Stimulated activated naive CD8-positive, alpha-beta T cell treated with anti-CD3 and anti-CD28 coated beads, Interleukin-15, amount 100 ng/mL, for 72 hours (primary cell): ENCODE measurements around the gene TTC33.
"Not testable (repeated sequence)": the region's sequence is repeated elsewhere in the genome, so short reads cannot be mapped to it uniquely, and the experiment has no call there.

Experiments
- ATAC-seq: fragments of 150-1000 bp; cut with Tn5 transposase; 2 replicates; pipeline ENCODE4 v1.10.0; 2021; ENCODE audit warnings: mild to moderate bottlenecking, moderate library complexity
- DNase-seq, 2 donors: peaks; one replicate each; pipeline ENCODE4 v3.0.0; 2021 to 2022
- H3K27ac Mint-ChIP-seq, 2 donors: one replicate each; pipeline ENCODE4 v1.8.0; 2022; ENCODE audit warnings: mild to moderate bottlenecking in 2 of 2, mixed read lengths in 2 of 2, moderate library complexity in 2 of 2
- H3K27me3 Mint-ChIP-seq: one replicate; pipeline ENCODE4 v1.8.0; 2022; ENCODE audit warnings: mixed read lengths
- H3K4me1 Mint-ChIP-seq: one replicate; pipeline ENCODE4 v1.8.0; 2022; ENCODE audit warnings: mild to moderate bottlenecking, mixed read lengths
- H3K4me3 Mint-ChIP-seq, 2 donors: one replicate each; pipeline ENCODE4 v1.8.0; 2022; ENCODE audit warnings: mild to moderate bottlenecking in 2 of 2, mixed read lengths in 2 of 2, moderate library complexity in 1 of 2
- H3K9me3 Mint-ChIP-seq, 2 donors: one replicate each; pipeline ENCODE4 v1.8.0; 2022; ENCODE audit warnings: mixed read lengths in 2 of 2

Gene TTC33, protein sequence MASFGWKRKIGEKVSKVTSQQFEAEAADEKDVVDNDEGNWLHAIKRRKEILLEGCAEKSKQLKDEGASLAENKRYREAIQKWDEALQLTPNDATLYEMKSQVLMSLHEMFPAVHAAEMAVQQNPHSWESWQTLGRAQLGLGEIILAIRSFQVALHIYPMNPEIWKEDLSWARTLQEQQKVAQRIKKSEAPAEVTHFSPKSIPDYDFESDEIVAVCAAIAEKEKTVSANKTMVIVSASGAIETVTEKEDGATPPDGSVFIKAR

DNA sequence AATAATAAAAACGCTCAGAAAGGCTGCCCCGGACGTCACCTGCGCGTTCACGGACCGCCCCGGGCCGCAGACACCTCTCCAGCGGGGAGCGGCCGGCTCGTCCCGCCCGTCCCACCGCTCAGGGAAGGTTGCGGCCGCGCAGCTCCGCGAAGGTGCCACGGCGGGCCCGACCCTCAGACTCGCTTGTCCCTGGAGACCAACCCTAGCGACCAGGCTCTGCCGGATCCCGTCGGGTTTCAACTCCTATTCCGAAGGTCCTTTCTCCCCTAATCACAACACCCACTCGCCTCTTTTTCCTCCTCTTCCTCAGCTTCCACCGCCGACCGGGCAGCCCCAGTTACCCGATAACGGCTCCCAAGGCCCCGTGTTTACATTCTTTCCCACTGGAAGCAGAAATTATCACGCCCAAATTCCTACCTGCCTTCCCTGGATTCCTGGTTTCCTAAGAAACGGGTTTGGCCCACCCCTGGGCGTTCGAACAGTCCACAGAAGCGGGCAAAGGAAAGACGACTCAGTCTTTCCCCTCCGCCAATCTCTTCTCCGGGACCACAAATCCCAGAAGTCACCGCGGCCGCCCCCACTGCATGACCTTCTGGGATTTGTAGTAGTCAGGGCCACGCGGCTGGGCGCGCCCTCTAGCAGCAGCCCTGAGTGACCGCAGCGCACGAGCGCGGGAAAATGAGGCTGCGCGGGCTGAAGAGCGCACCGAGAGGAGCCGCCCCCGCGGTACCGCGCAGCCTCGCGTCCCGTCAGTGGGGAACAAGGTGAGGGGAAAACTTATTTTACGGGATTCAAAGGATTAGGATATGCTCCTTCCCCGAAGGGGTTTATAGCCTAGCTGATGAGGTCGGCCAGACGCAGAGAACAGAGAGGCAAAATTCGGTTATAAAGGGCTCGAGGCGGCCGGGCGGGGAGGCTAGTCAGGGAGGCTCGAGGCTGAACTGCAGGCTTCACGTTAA, at the start of gene TTC33:
Gene TTC33 (minus strand): TSS at position 555 of the 959 bp plus-strand sequence. CDS start 8,943 bp downstream, outside the sequence.
- peak within 1 kb of the TSS in 1 of 2 donors; percentile 12 for H3K4me3 Mint-ChIP-seq

DNA sequence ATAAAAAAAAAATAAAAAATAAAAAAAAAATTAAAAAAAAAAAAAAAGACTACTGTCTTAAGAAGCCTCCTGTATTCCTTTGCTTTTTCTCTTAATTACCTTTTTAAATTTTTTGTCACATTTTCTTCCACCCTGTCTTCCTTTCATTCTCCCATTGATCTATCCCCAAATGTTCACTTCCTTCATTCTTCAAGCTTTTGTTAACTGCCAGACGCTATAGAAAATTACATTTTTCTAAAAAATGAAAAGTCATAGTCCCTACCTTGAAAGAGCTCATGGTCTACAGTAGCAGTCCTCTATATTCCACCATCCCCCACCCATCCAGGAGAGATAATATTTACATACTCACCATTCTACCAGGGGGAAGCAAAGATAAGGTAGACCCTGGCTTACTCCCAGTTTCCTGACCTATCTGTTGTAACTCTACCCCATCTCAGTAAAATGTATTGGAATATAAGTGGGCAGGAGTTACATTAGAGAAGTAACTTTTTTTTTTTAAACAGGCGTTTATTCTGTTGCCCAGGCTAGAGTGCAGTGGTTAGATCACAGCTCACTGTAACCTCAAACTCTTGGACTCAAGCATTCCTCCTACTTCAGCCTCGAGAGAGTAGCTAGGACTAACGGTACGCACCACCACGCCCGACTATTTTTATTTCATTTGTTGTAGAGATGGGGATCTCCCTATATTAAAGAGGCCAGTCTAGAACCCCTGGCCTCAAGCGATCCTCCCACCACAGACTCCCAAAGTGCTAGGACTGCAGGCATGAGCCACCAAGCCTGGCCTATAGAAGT, 46.2 kb upstream of the TTC33 start:
- H3K4me3 Mint-ChIP-seq: no peak overlapping the region
- no peak overlapping the region for H3K27ac Mint-ChIP-seq
- peaks cover 8% of the 10 kb centered on the region for H3K27me3 Mint-ChIP-seq
- DNase-seq: no peak
- ATAC-seq: no peak
- no peaks in the 10 kb centered on the region for H3K9me3 Mint-ChIP-seq
- H3K4me1 Mint-ChIP-seq: peaks cover 12% of the 10 kb centered on the region

More for the DNA sequence above, at the start of gene TTC33:
- H3K9me3 Mint-ChIP-seq: no peaks in the 10 kb centered on the region
- H3K27ac Mint-ChIP-seq: no peak within 1 kb of the TSS
- H3K27me3 Mint-ChIP-seq: no peaks in the 10 kb centered on the region
- DNase-seq: peak; percentile 92 to 96
- peaks cover 4% of the 10 kb centered on the region for H3K4me1 Mint-ChIP-seq
- ATAC-seq: peak; percentile 92

DNA sequence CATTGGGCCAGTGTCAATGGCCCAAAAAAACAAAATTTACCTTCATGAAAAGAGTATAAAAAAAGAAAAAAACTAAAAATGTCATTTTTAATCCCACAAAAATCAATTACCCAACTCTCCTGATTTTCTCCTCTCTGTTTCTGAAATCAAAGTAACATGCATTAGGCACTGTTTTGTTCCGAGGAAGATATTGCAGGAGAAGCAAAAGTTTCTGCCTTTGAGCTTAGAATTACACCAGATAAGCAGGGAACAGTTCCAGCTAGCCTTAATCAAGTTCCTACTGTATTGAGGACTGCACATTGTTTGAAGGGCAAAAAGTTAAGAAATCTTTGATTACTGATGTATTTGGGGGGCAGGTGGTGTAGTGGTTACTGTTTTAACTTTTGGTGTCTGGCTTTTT, 43.5 kb upstream of the TTC33 start:
- no peak overlapping the region for H3K4me3 Mint-ChIP-seq
- no peak overlapping the region for H3K27ac Mint-ChIP-seq
- ATAC-seq (no peak), DNase-seq (no peak)
- H3K27me3 Mint-ChIP-seq: peaks cover 8% of the 10 kb centered on the region
- peaks cover 33% of the 10 kb centered on the region for H3K4me1 Mint-ChIP-seq
- H3K9me3 Mint-ChIP-seq: no peaks in the 10 kb centered on the region

DNA sequence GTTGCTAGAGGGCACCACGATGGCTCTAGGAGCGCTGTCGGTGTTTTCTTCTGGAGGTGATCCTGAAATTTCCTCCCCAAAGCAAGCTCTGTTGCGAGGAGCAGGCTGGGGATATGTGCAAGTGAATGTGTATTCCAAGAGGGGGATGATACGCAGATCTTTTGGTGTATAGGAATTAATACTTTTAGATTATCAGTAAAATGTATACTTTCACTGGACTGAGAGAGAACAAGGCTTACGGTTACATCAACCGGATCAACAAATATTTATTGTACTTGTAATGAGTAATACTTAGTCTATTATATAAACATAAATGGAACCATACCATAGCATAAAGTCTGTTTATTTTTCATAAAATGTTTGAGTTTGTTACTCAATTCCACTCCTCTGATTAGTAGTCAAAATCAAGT, 43.0 kb upstream of the TTC33 start:
- H3K9me3 Mint-ChIP-seq: no peaks in the 10 kb centered on the region
- no peak for ATAC-seq
- H3K4me3 Mint-ChIP-seq: peak overlapping the region; percentile 87 to 88
- peaks cover 37% of the 10 kb centered on the region for H3K4me1 Mint-ChIP-seq
- peaks cover 8% of the 10 kb centered on the region for H3K27me3 Mint-ChIP-seq
- H3K27ac Mint-ChIP-seq: no peak overlapping the region
- no peak for DNase-seq

DNA sequence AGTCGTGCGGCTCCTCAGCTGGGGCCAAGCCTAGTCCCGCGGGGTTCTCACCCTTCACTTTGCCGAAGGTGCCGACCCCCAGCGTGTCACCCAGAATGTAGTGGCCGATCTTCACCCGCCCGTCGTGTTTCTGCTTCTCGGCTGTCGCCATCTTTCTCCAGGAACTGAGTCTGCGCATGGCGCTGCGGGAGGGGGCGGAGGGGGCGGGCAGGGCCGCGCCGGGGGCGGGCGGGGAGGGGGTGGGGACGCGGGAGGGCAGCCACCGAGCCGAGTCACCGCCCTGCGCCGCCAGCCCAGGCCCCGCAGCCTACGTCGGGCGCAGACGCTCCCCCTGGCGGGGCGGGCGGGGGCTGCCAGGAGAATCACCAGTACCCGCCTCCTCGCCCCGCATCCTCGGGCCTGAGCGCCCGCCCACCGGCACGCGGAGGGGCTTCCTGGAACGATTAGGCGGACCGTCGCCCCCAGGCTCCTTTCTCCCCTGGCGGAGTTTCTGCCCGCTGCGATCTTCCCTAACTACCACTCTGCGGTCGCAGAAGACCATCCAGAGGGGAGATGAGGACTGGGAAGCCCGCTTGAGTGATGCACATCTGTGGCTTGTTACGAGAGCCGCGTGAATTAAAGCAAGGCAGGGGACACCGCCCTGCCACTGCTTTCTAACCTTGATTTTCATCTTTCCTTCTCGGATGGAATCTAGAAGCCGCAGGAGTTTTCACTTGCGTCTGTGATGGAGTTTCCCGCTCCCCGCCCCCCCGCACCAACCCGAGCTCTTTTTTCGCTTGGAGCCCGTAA, 42.4 kb upstream of the TTC33 start, which contains the start of gene PRKAA1:
Gene PRKAA1 (minus strand): TSS at position 363 of the 789 bp plus-strand sequence. CDS start 185 bp downstream, at position 178.
- DNase-seq (peak; percentile 91 to 92), ATAC-seq (peak; percentile 92)
- H3K4me1 Mint-ChIP-seq: peaks cover 43% of the 10 kb centered on the region
- no peaks in the 10 kb centered on the region for H3K9me3 Mint-ChIP-seq
- peaks cover 8% of the 10 kb centered on the region for H3K27me3 Mint-ChIP-seq
- H3K27ac Mint-ChIP-seq: peak within 1 kb of the TSS; percentile 89 to 91
- peak within 1 kb of the TSS; percentile 87 to 88 for H3K4me3 Mint-ChIP-seq

DNA sequence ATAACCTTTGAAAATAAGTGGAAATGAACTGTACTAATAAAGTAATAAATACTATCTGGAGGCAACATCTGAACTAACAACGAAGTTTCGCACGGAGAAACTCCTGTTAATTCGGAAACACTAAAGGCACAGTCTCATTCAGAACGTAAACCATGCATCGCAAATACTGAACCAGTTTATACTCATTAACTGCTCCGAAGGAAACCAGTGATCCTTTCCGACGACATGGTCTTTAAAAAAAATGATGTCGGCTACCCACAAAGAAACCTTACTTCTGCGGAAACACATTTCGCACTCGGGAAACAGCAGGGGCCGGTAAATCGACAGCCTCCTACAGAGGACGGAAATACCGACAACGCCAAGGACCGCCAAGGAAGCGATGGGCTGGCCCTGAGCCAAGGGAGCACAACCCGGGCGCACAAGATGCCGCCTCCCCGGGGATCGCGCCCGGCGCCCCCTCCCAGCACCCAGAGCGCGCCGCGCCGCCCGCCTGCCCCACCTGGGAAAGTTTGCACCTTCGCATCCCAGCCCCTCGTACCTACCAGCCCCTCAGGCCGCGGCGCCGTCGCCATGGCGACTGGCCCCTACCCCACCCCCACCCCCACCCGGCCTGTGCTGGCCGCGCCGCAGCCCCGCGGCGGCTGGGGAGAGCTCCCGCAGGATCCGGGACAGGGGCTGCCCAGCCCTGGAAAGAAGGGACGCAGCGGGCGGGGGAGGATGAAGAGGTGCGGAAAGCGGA, 41.7 kb upstream of the TTC33 start:
- no peaks in the 10 kb centered on the region for H3K9me3 Mint-ChIP-seq
- DNase-seq (peak; percentile 60 to 80), ATAC-seq (peak; percentile 60)
- peak overlapping the region; percentile 87 to 88 for H3K4me3 Mint-ChIP-seq
- peak overlapping the region; percentile 59 to 89 for H3K27ac Mint-ChIP-seq
- peaks cover 47% of the 10 kb centered on the region for H3K4me1 Mint-ChIP-seq
- peaks cover 8% of the 10 kb centered on the region for H3K27me3 Mint-ChIP-seq

DNA sequence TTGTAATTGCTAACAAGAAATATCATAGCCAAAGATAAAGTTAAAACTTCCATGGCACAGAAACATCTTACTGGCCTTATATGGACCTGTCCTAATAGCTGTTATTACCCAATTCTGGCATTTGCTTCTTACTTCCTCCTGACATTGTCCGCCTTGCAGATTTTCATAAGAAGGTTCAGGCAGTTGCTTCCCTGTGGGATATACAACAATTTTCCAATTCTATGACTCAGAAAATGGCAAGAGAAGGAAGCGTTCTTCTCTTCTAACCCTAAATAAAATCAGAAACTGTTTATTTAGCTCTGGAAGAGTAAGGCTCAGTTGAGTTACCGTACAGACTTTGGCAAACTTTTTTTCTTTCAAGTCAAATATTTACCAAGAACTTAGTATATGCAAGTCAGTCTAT, 40.7 kb upstream of the TTC33 start:
- no peak for ATAC-seq
- DNase-seq: no peak
- Mint-ChIP-seq H3K27me3 (peaks cover 8% of the 10 kb centered on the region), H3K9me3 (no peaks in the 10 kb centered on the region), H3K27ac (no peak overlapping the region), H3K4me3 (peak overlapping the region; percentile 87 to 88), H3K4me1 (peaks cover 48% of the 10 kb centered on the region)

DNA sequence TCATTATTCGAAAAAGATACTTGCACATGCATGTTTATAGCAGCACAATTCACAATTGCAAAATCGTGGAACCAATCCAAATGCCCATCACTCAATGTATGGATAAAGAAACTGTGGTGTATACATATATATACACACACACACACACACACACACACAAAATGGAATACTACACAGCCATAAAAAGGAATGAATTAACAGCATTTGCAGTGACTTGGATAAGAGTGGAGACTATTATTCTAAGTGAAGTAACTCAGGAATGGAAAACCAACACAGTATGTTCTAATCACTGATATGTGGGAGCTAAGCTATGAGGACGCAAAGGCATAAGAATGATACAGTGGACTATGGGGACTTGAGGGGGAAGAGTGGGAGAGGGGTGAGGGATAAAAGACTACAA, 39.1 kb upstream of the TTC33 start:
- H3K27me3 Mint-ChIP-seq, H3K27ac Mint-ChIP-seq, H3K9me3 Mint-ChIP-seq, H3K4me3 Mint-ChIP-seq, DNase-seq, ATAC-seq: not testable (repeated sequence)
- H3K4me1 Mint-ChIP-seq: peaks cover 57% of the 10 kb centered on the region

DNA sequence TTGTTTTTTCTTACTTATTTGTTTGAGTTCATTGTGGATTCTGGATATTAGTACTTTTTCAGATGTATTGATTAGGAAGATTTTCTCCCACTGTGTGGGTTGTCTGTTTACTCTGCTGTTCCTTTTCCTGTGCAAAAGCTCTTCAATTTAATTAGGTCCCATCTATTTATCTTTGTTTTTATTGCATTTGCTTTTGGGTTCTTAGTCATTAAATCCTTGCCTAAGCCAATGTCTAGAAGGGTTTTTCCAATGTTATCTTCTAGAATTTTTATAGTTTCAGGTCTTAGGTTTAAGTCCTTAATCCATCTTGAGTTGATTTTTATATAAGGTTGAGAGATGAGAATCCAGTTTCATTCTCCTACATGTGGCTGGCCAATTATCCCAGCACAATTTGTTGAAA, 38.6 kb upstream of the TTC33 start:
- not testable (repeated sequence) for DNase-seq, H3K9me3 Mint-ChIP-seq, H3K27me3 Mint-ChIP-seq, ATAC-seq, H3K27ac Mint-ChIP-seq, H3K4me3 Mint-ChIP-seq
- peaks cover 57% of the 10 kb centered on the region for H3K4me1 Mint-ChIP-seq

DNA sequence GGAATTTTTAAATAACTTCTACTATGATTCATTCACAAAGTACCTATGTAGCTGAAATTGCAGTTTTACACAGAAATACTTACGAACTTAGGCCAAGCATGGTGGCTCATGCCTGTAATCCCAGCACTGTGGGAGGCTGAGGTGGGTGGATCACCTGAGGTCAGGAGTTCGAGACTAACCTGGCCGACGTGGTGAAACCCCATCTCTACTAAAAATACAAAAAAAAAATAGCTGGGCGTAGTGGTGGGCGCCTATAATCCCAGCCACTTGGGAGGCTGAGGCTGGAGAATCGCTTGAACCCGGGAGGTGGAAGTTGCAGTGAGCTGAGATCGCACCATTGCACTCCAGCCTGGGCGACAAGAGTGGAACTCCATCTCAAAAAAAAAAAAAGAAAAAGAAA, 36.9 kb upstream of the TTC33 start:
- not testable (repeated sequence) for DNase-seq, ATAC-seq, H3K9me3 Mint-ChIP-seq, H3K27me3 Mint-ChIP-seq, H3K4me3 Mint-ChIP-seq, H3K27ac Mint-ChIP-seq
- peaks cover 56% of the 10 kb centered on the region for H3K4me1 Mint-ChIP-seq

DNA sequence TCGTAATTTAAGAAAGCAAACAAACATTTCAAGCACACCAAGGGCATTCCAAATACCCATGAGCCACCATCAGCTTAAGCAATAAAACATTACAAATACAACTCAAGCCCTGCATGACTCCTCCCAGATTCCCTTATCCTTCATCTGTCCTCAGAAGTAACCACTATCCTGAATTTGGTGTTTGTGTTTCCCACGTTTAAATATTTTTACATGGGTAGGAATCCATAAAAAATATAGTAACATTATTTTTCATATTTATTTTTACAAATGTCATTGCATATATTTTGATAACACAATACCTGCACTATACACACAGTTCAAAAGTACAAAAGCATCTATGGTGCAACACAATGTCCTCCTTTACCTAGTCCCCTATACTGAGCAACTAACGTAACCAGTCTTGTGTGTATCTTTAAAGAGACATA, 36.0 kb upstream of the TTC33 start:
- no peak for ATAC-seq
- DNase-seq: no peak
- Mint-ChIP-seq H3K4me1 (peaks cover 55% of the 10 kb centered on the region), H3K9me3 (peaks cover 0 to 6% of the 10 kb centered on the region in 2 donors), H3K27me3 (no peaks in the 10 kb centered on the region), H3K4me3 (no peak overlapping the region), H3K27ac (no peak overlapping the region)

DNA sequence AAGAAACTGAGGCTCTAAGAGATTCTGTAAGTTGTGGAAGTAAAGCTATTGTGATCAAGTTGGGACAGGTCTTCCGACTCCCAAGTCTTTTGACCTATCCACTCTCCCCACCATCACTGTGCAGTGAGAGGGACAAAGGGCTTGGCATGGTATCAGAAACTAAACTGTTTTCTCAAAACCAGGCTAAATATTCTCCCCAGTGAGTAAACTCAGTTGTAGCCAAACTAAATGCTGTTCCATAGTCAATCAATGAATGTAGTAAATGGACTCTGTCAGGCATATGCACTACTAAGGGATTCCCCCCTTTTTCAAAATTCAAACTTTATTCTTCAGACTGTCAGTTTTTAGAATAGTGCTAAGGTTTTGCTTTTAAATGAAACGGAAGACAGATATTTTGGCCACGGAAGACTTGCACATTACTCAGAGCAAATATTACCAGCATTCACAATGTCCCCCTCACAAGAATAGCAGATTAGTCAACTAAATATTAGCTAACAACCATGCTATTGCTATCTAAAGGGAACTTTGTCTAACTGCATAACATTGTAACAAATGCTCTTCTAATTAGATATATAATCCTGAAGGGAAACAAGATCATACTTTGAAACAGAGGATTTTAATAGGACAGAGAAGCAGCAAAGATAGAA, 35.3 kb upstream of the TTC33 start:
- peaks cover 55% of the 10 kb centered on the region for H3K4me1 Mint-ChIP-seq
- no peak for DNase-seq
- H3K27ac Mint-ChIP-seq: peak overlapping the region; percentile 22 to 30
- peaks cover 0 to 6% of the 10 kb centered on the region in 2 donors for H3K9me3 Mint-ChIP-seq
- ATAC-seq: no peak
- H3K27me3 Mint-ChIP-seq: no peaks in the 10 kb centered on the region
- H3K4me3 Mint-ChIP-seq: peak overlapping the region in 1 of 2 donors; percentile 12

DNA sequence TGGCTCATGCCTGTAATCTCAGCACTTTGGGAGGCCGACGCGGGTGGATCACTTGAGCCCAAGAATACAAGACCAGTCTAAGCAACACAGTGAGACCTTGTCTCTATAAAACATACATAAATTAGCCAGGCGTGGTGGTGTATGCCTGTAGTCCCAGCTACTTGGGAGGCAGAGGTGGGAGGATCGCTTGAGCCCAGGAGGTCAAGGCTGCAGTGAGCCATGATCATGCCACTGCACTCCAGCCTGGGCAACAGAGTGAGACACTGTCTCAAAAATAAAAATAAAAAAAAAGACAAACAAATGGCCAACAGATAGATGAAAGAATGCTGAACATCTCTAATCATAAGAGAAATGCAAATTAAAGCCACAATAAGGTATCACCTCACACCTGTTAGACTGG, 33.2 kb upstream of the TTC33 start:
- not testable (repeated sequence) for H3K4me3 Mint-ChIP-seq, ATAC-seq, H3K27me3 Mint-ChIP-seq, H3K27ac Mint-ChIP-seq, DNase-seq, H3K9me3 Mint-ChIP-seq
- peaks cover 57% of the 10 kb centered on the region for H3K4me1 Mint-ChIP-seq
